Neuronal stem cell (in vitro differentiated cells): ENCODE data around the gene DHCR7.

Source experiments
- DNase-seq: peaks from one replicate; pipeline ENCODE4 v3.0.0-alpha.2; 2013; ENCODE audit warnings: low spot score
- H2AFZ ChIP-seq: one replicate; pipeline ENCODE4 v1.6.1; 2013; ENCODE audit warnings: mild to moderate bottlenecking, low read length, inconsistent platforms
- H2AK5ac ChIP-seq: 2 replicates; pipeline ENCODE4 v1.6.1; 2013; ENCODE audit warnings: low read depth, mild to moderate bottlenecking, inconsistent platforms, low read length, moderate library complexity, mixed read lengths
- H2BK120ac ChIP-seq: 2 replicates; pipeline ENCODE4 v1.6.1; 2013; ENCODE audit warnings: low read depth, mild to moderate bottlenecking, inconsistent platforms, low read length, moderate library complexity, mixed read lengths
- H2BK12ac ChIP-seq: one replicate; pipeline ENCODE4 v1.6.1; 2013; ENCODE audit warnings: low read length, inconsistent platforms
- H2BK15ac ChIP-seq: 2 replicates; pipeline ENCODE4 v1.6.1; 2013; ENCODE audit warnings: mild to moderate bottlenecking, low read length, inconsistent platforms, mixed read lengths
- H2BK5ac ChIP-seq: one replicate; pipeline ENCODE4 v1.6.1; 2013; ENCODE audit warnings: inconsistent platforms, mild to moderate bottlenecking, low read length, moderate library complexity
- H3K14ac ChIP-seq: one replicate; pipeline ENCODE4 v1.6.1; 2013; ENCODE audit warnings: low read length, inconsistent platforms
- H3K18ac ChIP-seq: 2 replicates; pipeline ENCODE4 v1.6.1; 2013; ENCODE audit warnings: low read length, inconsistent platforms
- H3K23ac ChIP-seq: 2 replicates; pipeline ENCODE4 v1.6.1; 2013; ENCODE audit warnings: low read depth, mild to moderate bottlenecking, mixed read lengths, low read length, inconsistent platforms; ENCODE audit not compliant: poor library complexity
- H3K27ac ChIP-seq: replicated peaks from 3 replicates; pipeline ENCODE4 v1.5.1; 2013; ENCODE audit warnings: low read length, inconsistent platforms
- H3K27me3 ChIP-seq, 3 experiments: 2 replicates each; pipeline ENCODE4 v1.6.1; 2013; ENCODE audit warnings: low read length in 3 of 3, mild to moderate bottlenecking in 2 of 3, inconsistent platforms in 1 of 3, low read depth in 1 of 3, mixed read lengths in 1 of 3, moderate library complexity in 1 of 3; ENCODE audit not compliant: control insufficient read depth in 3 of 3, insufficient read depth in 3 of 3
- H3K36me3 ChIP-seq, 2 donors: replicated peaks in 1 of 2; 2 replicates each; pipeline ENCODE4 v1.6.1; 2013; ENCODE audit warnings: low read length in 2 of 2; ENCODE audit not compliant: control insufficient read depth in 2 of 2, insufficient read depth in 2 of 2
- H3K4ac ChIP-seq: 2 replicates; pipeline ENCODE4 v1.6.1; 2013; ENCODE audit warnings: inconsistent platforms, mild to moderate bottlenecking, low read length, moderate library complexity
- H3K4me1 ChIP-seq, 2 donors: 1 replicate in 1 of 2; 2 replicates in 1 of 2; pipeline ENCODE4 v1.6.1; 2013; ENCODE audit warnings: low read length in 2 of 2, low read depth in 1 of 2; ENCODE audit not compliant: control insufficient read depth in 2 of 2, insufficient read depth in 1 of 2
- H3K4me2 ChIP-seq: one replicate; pipeline ENCODE4 v1.6.1; 2013; ENCODE audit warnings: mild to moderate bottlenecking, low read length, inconsistent platforms; ENCODE audit not compliant: insufficient read depth, poor library complexity, severe bottlenecking
- H3K4me3 ChIP-seq, 2 donors: 2 replicates each; pipeline ENCODE4 v1.5.1; 2013; ENCODE audit warnings: low read length in 2 of 2, mild to moderate bottlenecking in 2 of 2, inconsistent platforms in 1 of 2, moderate library complexity in 1 of 2
- H3K79me1 ChIP-seq: one replicate; pipeline ENCODE4 v1.6.1; 2013; ENCODE audit warnings: low read depth, mild to moderate bottlenecking, inconsistent platforms, low read length, moderate library complexity
- H3K9ac ChIP-seq: one replicate; pipeline ENCODE4 v1.6.1; 2013; ENCODE audit warnings: mild to moderate bottlenecking, low read depth, low read length, inconsistent platforms; ENCODE audit not compliant: poor library complexity
- H3K9me3 ChIP-seq, 2 donors: replicated peaks in 1 of 2; 2 replicates each; pipeline versions ENCODE3 to v1.6.1; 2013; ENCODE audit warnings: low read length in 2 of 2, mild to moderate bottlenecking in 2 of 2, inconsistent platforms in 1 of 2, low read depth in 1 of 2, mixed read lengths in 1 of 2, moderate library complexity in 1 of 2; ENCODE audit not compliant: control insufficient read depth in 2 of 2, insufficient read depth in 1 of 2
- H4K8ac ChIP-seq: one replicate; pipeline ENCODE4 v1.6.1; 2013; ENCODE audit warnings: low read depth, mild to moderate bottlenecking, inconsistent platforms, low read length, moderate library complexity
- H4K91ac ChIP-seq: one replicate; pipeline ENCODE4 v1.6.1; 2013; ENCODE audit warnings: low read length, low read depth, mild to moderate bottlenecking, inconsistent platforms; ENCODE audit not compliant: poor library complexity
- WGBS, 2 donors: extraction: QIAGEN DNeasy Blood & Tissue Kit; methylation state at CpG; one replicate each; pipeline ENCODE4 v1.1.7; 2013; ENCODE audit warnings: missing lambda C conversion rate in 2 of 2, mixed read lengths in 1 of 2; ENCODE audit not compliant: insufficient read length in 2 of 2, insufficient replicate concordance in 1 of 2; ENCODE audit errors: extremely low coverage in 2 of 2; 5-methylcytosine and 5-hydroxymethylcytosine counted together

Gene DHCR7

DNA sequence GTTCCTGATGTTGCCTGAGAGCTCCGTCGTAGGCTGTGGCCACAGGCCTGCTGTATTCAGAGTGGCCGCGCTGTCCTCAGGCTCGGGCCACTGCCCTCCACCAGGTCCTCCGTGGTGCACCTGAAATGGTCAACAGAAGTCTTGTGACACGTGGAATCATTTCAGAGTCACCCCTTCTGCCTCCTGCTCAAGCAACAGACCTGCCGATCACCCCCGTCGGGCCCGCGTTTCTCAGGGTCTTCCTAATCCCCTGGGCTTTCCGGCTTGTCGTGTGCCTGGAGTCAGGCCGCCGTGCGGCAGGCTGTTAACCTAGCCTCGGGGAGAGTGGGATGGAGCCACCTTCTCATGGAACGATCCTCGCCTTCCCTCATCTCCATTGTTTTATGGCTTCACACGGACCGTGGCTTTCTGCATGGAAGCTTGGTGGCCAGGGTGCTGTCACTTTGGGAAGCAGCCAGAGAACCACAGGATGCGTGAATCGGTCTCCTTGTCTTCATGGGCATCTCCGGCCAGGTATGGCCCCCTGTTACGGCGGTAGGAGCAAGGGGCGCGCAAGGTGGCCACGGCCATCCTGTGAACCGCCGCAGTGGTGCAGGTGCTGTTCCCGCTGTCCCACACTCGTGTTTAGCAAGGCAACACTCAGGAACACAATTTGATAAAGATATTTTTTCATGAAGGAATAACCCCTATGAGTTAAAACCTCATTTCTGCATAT lies 28.9 kb upstream of the DHCR7 start:
- Histone ChIP-seq H2AK5ac (no peak overlapping the region), H3K27ac (no peak overlapping the region), H2AFZ (no peak overlapping the region), H3K4me2 (no peak overlapping the region), H3K4ac (no peak overlapping the region), H3K4me3 (no peak overlapping the region), H3K14ac (no peak overlapping the region), H3K18ac (peak overlapping the region; percentile 61), H2BK120ac (no peak overlapping the region), H3K27me3 (no peaks in the 10 kb centered on the region), H4K8ac (no peak overlapping the region), H3K36me3 (peaks cover 15 to 92% of the 10 kb centered on the region in 2 donors), H3K23ac (peak overlapping the region; percentile 69), H3K4me1 (peaks cover 0 to 9% of the 10 kb centered on the region in 2 donors), H2BK5ac (peak overlapping the region; percentile 72), H3K9ac (no peak overlapping the region), H4K91ac (no peak overlapping the region), H3K9me3 (no peaks in the 10 kb centered on the region), H3K79me1 (no peaks in the 10 kb centered on the region), H2BK12ac (no peak overlapping the region), H2BK15ac (peak overlapping the region; percentile 1)
- DNase-seq: no peak
- no CpG with 5 or more reads among the region's 34 CpGs for WGBS, 2 donors

DNA sequence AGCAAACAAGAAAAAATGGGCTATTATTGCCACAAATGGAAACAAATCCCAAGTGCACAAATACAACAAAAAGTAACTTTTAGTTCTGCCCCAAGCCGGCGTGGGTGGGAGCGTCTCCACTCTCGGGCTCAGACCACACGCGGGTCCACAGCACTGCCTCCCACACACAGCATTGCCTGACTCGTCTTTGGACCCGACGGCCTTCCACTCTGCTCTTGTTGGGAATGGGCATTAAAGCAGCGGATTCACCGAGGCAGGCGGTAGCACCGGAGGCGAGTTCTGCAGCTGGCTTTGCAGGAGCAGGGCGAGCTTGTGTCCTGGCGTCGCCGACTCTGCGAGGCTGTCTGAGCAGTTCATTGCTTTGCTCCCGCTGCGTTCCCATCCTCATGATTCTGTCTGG lies 27.8 kb upstream of the DHCR7 start:
- Histone ChIP-seq H3K27ac (no peak overlapping the region), H3K4me3 (no peak overlapping the region), H3K36me3 (peaks cover 15 to 86% of the 10 kb centered on the region in 2 donors), H2BK120ac (no peak overlapping the region), H3K23ac (no peak overlapping the region), H2BK12ac (no peak overlapping the region), H3K18ac (peak overlapping the region; percentile 44), H2BK5ac (no peak overlapping the region), H3K9me3 (no peaks in the 10 kb centered on the region), H4K8ac (no peak overlapping the region), H3K9ac (no peak overlapping the region), H3K27me3 (no peaks in the 10 kb centered on the region), H3K4me1 (peaks cover 0 to 9% of the 10 kb centered on the region in 2 donors), H3K79me1 (no peaks in the 10 kb centered on the region), H2BK15ac (no peak overlapping the region), H2AFZ (no peak overlapping the region), H3K14ac (no peak overlapping the region), H2AK5ac (no peak overlapping the region), H4K91ac (no peak overlapping the region), H3K4me2 (no peak overlapping the region), H3K4ac (no peak overlapping the region)
- WGBS, 2 donors: no CpG with 5 or more reads among the region's 21 CpGs
- no peak for DNase-seq

DNA sequence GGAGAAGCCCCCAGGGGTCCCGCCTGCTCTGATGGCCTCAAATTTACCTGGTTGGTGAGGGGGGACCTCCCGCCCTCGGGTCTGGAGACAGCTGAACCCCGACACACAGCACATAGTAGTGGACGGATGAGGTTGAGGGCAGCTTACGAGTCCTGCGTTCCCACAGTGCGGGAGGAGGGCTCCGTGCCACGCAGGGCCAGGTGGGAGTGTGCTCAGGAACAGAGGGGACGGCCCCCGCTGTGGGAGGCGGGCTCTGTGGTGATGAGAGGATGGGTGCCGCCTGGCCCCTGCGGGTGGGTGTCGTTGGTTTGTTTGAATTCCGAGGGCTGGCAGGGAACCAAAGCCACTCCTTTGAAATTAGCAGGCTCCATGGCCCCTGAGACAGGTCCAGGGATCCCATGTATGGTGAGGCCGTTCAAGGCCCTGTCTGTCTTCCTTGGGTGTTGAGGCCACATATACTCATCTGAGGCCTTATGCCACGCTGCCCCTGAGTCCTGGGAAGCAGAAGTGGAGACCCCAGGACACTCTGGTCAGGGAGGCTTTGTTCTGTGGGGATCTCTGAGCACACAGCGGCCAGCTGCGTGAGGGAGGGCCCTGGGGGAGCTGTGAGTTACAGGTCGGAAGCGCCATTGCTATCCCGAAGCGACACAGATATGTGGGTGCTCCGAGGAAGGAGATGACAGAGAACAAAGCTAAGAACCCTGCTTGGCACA lies 26.7 kb upstream of the DHCR7 start:
- no peaks in the 10 kb centered on the region for H3K27me3 ChIP-seq
- no peaks in the 10 kb centered on the region for H3K79me1 ChIP-seq
- no peak overlapping the region for H2BK120ac ChIP-seq
- H4K8ac ChIP-seq: no peak overlapping the region
- H3K4me1 ChIP-seq: peaks cover 0 to 9% of the 10 kb centered on the region in 2 donors
- H2AK5ac ChIP-seq: no peak overlapping the region
- no peak overlapping the region for H2BK5ac ChIP-seq
- peaks cover 15 to 76% of the 10 kb centered on the region in 2 donors for H3K36me3 ChIP-seq
- no peaks in the 10 kb centered on the region for H3K9me3 ChIP-seq
- H3K4me2 ChIP-seq: no peak overlapping the region
- no peak overlapping the region for H3K18ac ChIP-seq
- H3K4me3 ChIP-seq: no peak overlapping the region
- no peak overlapping the region for H2BK12ac ChIP-seq
- no peak overlapping the region for H4K91ac ChIP-seq
- no peak for DNase-seq
- H3K4ac ChIP-seq: no peak overlapping the region
- no peak overlapping the region for H3K9ac ChIP-seq
- H3K27ac ChIP-seq: no peak overlapping the region
- H3K23ac ChIP-seq: no peak overlapping the region
- H2AFZ ChIP-seq: no peak overlapping the region
- H3K14ac ChIP-seq: no peak overlapping the region
- H2BK15ac ChIP-seq: no peak overlapping the region
- no CpG with 5 or more reads among the region's 26 CpGs for WGBS, 2 donors

DNA sequence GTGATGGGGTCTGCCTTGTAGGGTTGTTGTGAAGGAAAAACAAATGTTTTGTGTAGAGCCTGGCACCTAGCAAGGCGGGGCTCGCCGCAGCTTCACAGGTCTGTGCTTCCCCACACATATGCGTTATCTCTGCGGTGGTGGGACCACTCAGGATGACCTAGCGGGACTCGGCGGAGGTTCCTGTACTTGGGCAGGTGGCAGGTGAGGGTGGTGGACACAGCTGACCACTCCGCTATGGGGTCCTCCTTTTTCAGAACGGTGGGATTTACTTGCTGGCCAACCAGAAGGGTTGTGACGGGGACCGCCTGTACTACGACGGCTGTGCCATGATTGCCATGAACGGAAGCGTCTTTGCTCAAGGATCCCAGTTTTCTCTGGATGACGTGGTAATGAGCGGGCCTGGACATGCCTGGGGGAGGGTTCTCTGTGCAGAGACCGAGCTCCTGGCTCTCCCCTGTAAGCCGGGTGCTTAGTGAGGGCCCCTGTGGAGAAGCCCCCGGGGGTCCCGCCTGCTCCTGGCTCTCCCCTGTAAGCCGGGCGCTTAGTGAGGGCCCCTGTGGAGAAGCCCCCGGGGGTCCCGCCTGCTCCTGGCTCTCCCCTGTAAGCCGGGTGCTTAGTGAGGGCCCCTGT lies 26.1 kb upstream of the DHCR7 start:
- no peak overlapping the region for H2AK5ac ChIP-seq
- no peak overlapping the region for H4K8ac ChIP-seq
- peak overlapping the region; percentile 94 for H3K23ac ChIP-seq
- H3K27ac ChIP-seq: no peak overlapping the region
- peaks cover 0 to under 1% of the 10 kb centered on the region in 2 donors for H3K9me3 ChIP-seq
- WGBS, 2 donors: no CpG with 5 or more reads among the region's 27 CpGs
- no peak overlapping the region for H2AFZ ChIP-seq
- DNase-seq: no peak
- H3K4me2 ChIP-seq: no peak overlapping the region
- no peak overlapping the region for H2BK120ac ChIP-seq
- peaks cover 15 to 70% of the 10 kb centered on the region in 2 donors for H3K36me3 ChIP-seq
- H3K4ac ChIP-seq: no peak overlapping the region
- no peak overlapping the region for H3K4me3 ChIP-seq
- H2BK12ac ChIP-seq: no peak overlapping the region
- no peak overlapping the region for H4K91ac ChIP-seq
- H2BK15ac ChIP-seq: no peak overlapping the region
- no peaks in the 10 kb centered on the region for H3K79me1 ChIP-seq
- no peaks in the 10 kb centered on the region for H3K27me3 ChIP-seq
- H3K9ac ChIP-seq: no peak overlapping the region
- no peak overlapping the region for H2BK5ac ChIP-seq
- no peak overlapping the region for H3K18ac ChIP-seq
- H3K14ac ChIP-seq: no peak overlapping the region
- H3K4me1 ChIP-seq: peaks cover 0 to 9% of the 10 kb centered on the region in 2 donors
